HG03025 (cell line): ENCODE measurements around the gene TAGLN3.

ENCODE experiments used
- ATAC-seq: cut with Tn5 transposase; IDR thresholded peaks from one replicate; pipeline ENCODE4 v1.9.1; 2021; ENCODE audit warnings: mild to moderate bottlenecking, moderate library complexity; ENCODE audit not compliant: unreplicated experiment, low FRiP score

TAGLN3 gene

GRCh38 chr3:112043621-112044201 lies 45.0 kb downstream of the TAGLN3 start:
- peak; percentile 83 for ATAC-seq

GRCh38 chr3:112046599-112046998 lies 47.9 kb downstream of the TAGLN3 start:
- no peak for ATAC-seq

GRCh38 chr3:112047264-112047663 lies 48.5 kb downstream of the TAGLN3 start:
- no peak for ATAC-seq

- no peak for ATAC-seq
Observed at GRCh38 chr3:112048911-112049310, 50.2 kb downstream of the TAGLN3 start.

- ATAC-seq: no peak
Observed at GRCh38 chr3:112053229-112053628, 54.5 kb downstream of the TAGLN3 start.

- no peak for ATAC-seq
Observed at GRCh38 chr3:112056451-112056929, 57.8 kb downstream of the TAGLN3 start.

GRCh38 chr3:112059497-112059896 lies 60.8 kb downstream of the TAGLN3 start:
- ATAC-seq: no peak

GRCh38 chr3:112061152-112061551 lies 62.4 kb downstream of the TAGLN3 start:
- no peak for ATAC-seq
